Stimulated activated CD4-positive, alpha-beta T cell treated with anti-CD3 and anti-CD28 coated beads, Interleukin-15, amount 100 ng/mL, for 48 hours (primary cell): ENCODE data around the gene AGK.
A peak's percentile ranks its signal among the peaks of the same experiment; 100 is the strongest.

Source experiments
- DNase-seq, 2 donors: peaks; one replicate each; pipeline ENCODE4 v3.0.0-alpha.2; 2020; ENCODE audit warnings: low read depth in 2 of 2

Gene AGK

GRCh38 chr7:141585592-141586510 lies 34.6 kb downstream of the AGK start:
- peak; percentile 30 to 43 for DNase-seq

- DNase-seq = no peak
These were observed 35.7 kb downstream of the AGK start for GRCh38 chr7:141586878-141587277.

- no peak for DNase-seq
These were observed 36.1 kb downstream of the AGK start for GRCh38 chr7:141587304-141587703.

- no peak for DNase-seq
These were observed 37.7 kb downstream of the AGK start for GRCh38 chr7:141588912-141589311.

- no peak for DNase-seq
These were observed 38.9 kb downstream of the AGK start for GRCh38 chr7:141590071-141590470.

GRCh38 chr7:141590666-141591065 lies 39.5 kb downstream of the AGK start:
- no peak for DNase-seq

GRCh38 chr7:141593134-141593533 lies 41.9 kb downstream of the AGK start:
- DNase-seq = no peak

- DNase-seq = no peak
These were observed 46.8 kb downstream of the AGK start for GRCh38 chr7:141597966-141598365.

GRCh38 chr7:141598408-141598807 lies 47.2 kb downstream of the AGK start:
- DNase-seq = no peak

- no peak for DNase-seq
These were observed 49.2 kb downstream of the AGK start for GRCh38 chr7:141600168-141601006.

- DNase-seq = no peak
These were observed 58.4 kb downstream of the AGK start for GRCh38 chr7:141609576-141609975.

- no peak for DNase-seq
These were observed 59.5 kb downstream of the AGK start for GRCh38 chr7:141610671-141611070.

- DNase-seq = no peak
These were observed 61.7 kb downstream of the AGK start for GRCh38 chr7:141612861-141613260.

- no peak for DNase-seq
These were observed 66.1 kb downstream of the AGK start for GRCh38 chr7:141617280-141617679.

GRCh38 chr7:141619745-141620144 lies 68.5 kb downstream of the AGK start:
- no peak for DNase-seq

GRCh38 chr7:141624763-141625162 lies 73.6 kb downstream of the AGK start:
- no peak for DNase-seq

- no peak for DNase-seq
These were observed 79.4 kb downstream of the AGK start for GRCh38 chr7:141630621-141631020.

GRCh38 chr7:141631525-141631924 lies 80.3 kb downstream of the AGK start:
- no peak for DNase-seq

- no peak for DNase-seq
These were observed 82.9 kb downstream of the AGK start for GRCh38 chr7:141634065-141634464.

GRCh38 chr7:141636053-141636452 lies 84.8 kb downstream of the AGK start:
- no peak for DNase-seq

GRCh38 chr7:141640239-141640840 lies 89.1 kb downstream of the AGK start:
- DNase-seq = no peak

- no peak for DNase-seq
These were observed 90.7 kb downstream of the AGK start for GRCh38 chr7:141641876-141642275.
